PC-3 (cell line): ENCODE data around the gene SMOC2. TPM values are rescaled to one million over a fixed set of nuclear protein-coding genes. Genes with fewer than 3 reads are reported as not detected.
"Not testable (repeated sequence)": the region's sequence is repeated elsewhere in the genome, so short reads cannot be mapped to it uniquely, and the experiment has no call there.

Source experiments
- ATAC-seq: fragments of 200-7000 bp; cut with Tn5 transposase; 2 replicates; pipeline ENCODE4 v1.9.1; 2020; ENCODE audit warnings: mild to moderate bottlenecking, moderate library complexity
- BruUV-seq: library from RNA; stranded (reverse); fragments of 400-500 nt; replicated peaks from 2 replicates; lab custom pipeline; 2021; lab: Mats Ljungman, UMichigan
- CTCF ChIA-PET: fragments of 300-600 bp; sonication (Branson Sonifier 250); formaldehyde crosslinking; loops from one replicate; lab custom pipeline; 2022; ENCODE audit warnings: antibody characterized with exemption; lab: Charles Lee
- POLR2A ChIA-PET: fragments of 300-600 bp; sonication (Branson Sonifier 250); formaldehyde crosslinking; loops from one replicate; lab custom pipeline; 2022; ENCODE audit warnings: antibody characterized with exemption; ENCODE audit not compliant: unreplicated experiment; lab: Charles Lee
- DNase-seq: peaks from one replicate; pipeline ENCODE4 v3.0.0-alpha.2; 2015
- H2AFZ ChIP-seq: fragments of 300-600 bp; sonication (generic); 2 replicates; pipeline ENCODE4 v1.6.0; 2016; ENCODE audit warnings: antibody characterized with exemption, low read length
- H3F3A ChIP-seq: fragments of 300-600 bp; sonication (generic); one replicate; pipeline ENCODE4 v1.6.0; 2017; ENCODE audit warnings: antibody characterized with exemption, low read length, control low read depth, mild to moderate bottlenecking; ENCODE audit not compliant: unreplicated experiment
- H3K27ac ChIP-seq: fragments of 300-600 bp; sonication (generic); 2 replicates; pipeline ENCODE4 v1.5.1; 2016; ENCODE audit warnings: mild to moderate bottlenecking, low read length
- H3K27me3 ChIP-seq: fragments of 300-600 bp; sonication (generic); 2 replicates; pipeline ENCODE4 v1.6.1; 2016; ENCODE audit warnings: low read length, mixed read lengths
- H3K36me3 ChIP-seq: fragments of 300-600 bp; sonication (generic); 2 replicates; pipeline ENCODE4 v1.6.1; 2016; ENCODE audit warnings: low read depth, mixed run types, low read length, mixed read lengths
- H3K4me1 ChIP-seq: fragments of 300-600 bp; sonication (generic); 2 replicates; pipeline ENCODE4 v1.5.1; 2016; ENCODE audit warnings: low read length; ENCODE audit not compliant: insufficient read depth
- H3K4me2 ChIP-seq: fragments of 300-600 bp; sonication (generic); 2 replicates; pipeline ENCODE4 v1.6.0; 2016; ENCODE audit warnings: low read length
- H3K4me3 ChIP-seq: fragments of 300-600 bp; sonication (generic); 2 replicates; pipeline ENCODE4 v1.5.1; 2016; ENCODE audit warnings: mild to moderate bottlenecking, low read length, mixed read lengths
- H3K79me2 ChIP-seq: fragments of 300-600 bp; sonication (generic); 2 replicates; pipeline ENCODE4 v1.6.1; 2017; ENCODE audit warnings: low read length, mixed read lengths
- H3K9ac ChIP-seq: fragments of 300-600 bp; sonication (generic); 2 replicates; pipeline ENCODE4 v1.6.0; 2016; ENCODE audit warnings: mild to moderate bottlenecking, low read length
- H3K9me2 ChIP-seq: fragments of 300-600 bp; sonication (generic); replicated peaks from 2 replicates; pipeline ENCODE4 v1.6.1; 2016; ENCODE audit warnings: mixed run types, low read length, mixed read lengths
- H3K9me3 ChIP-seq: fragments of 300-600 bp; sonication (generic); 2 replicates; pipeline ENCODE4 v1.6.1; 2016; ENCODE audit warnings: low read length, mixed read lengths
- H4K20me1 ChIP-seq: fragments of 300-600 bp; sonication (generic); 2 replicates; pipeline ENCODE4 v1.6.1; 2016; ENCODE audit warnings: low read length, mixed read lengths
- EZH2 ChIP-seq: fragments of 300-600 bp; sonication (generic); IDR thresholded peaks from one replicate; pipeline ENCODE4 v1.6.1; 2017; ENCODE audit warnings: antibody characterized with exemption, mild to moderate bottlenecking, low read length; ENCODE audit not compliant: unreplicated experiment
- EZH2phosphoT487 ChIP-seq: fragments of 300-600 bp; sonication (generic); IDR thresholded peaks from 2 replicates; pipeline ENCODE4 v1.6.1; 2018; ENCODE audit warnings: mild to moderate bottlenecking, antibody characterized with exemption, low read length, borderline replicate concordance
- intact Hi-C: fragments of 100-400 bp; cut with micrococcal nuclease; formaldehyde crosslinking; loops from 2 replicates; pipeline ENCODE4 v1.9.0; 2023
- total RNA-seq: library from RNA; depleted of rRNA; stranded (reverse); fragments of >200 nt; gene quantifications from 2 replicates; pipeline ENCODE4 v1.2.3, GENCODE V29; 2014
- TF ChIP-seq, protein P1 (sequence below): fragments of 300-600 bp; sonication (generic); conservative IDR thresholded peaks from 2 replicates; pipeline ENCODE4 v1.5.1; 2017; ENCODE audit warnings: antibody characterized with exemption, low read depth, mild to moderate bottlenecking, low read length

The SMOC2 gene
- total RNA-seq, 1 experiment from 2014 or later: not detected

DNA sequence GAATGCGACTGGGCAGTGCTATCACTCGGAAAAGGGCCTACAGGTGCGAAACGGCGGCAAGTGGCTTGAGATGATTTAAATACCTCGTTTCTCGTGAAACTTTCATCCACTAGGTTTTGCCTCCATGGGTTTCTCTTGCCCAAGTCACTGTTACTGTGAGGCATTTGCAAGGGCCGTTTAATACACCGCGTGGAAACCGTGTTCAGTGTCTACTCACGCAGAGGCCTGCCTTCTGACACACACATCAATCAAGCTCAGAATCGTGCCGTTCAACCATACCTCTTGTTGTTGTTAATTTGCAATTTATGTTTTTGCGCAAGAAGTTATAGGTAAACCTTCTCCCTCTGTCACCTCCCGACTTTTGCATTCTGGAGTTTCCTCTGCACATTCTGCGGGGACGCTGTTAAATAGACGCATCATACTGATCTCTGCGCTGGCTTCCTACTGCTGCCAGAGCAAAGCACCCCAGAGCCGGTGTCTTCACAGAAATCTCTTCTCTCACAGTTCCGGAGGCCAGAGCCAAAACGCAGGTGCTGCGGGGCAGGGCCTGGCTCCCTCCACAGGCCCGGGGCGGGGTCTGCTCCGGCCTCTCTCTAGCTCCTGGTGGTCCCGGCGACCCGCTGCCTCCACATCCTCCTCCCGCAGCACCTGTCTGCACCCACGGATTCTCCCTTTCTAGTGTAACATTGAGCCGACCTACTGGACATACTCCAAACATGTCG is 251.4 kb downstream of the SMOC2 start:
- H4K20me1 ChIP-seq: no peaks in the 10 kb centered on the region
- no peak overlapping the region for H2AFZ ChIP-seq
- CTCF ChIA-PET: no interaction called here
- no peaks in the 10 kb centered on the region for H3K9me3 ChIP-seq
- DNase-seq: no peak
- no peaks in the 10 kb centered on the region for H3K36me3 ChIP-seq
- H3K27ac ChIP-seq: no peak overlapping the region
- no TSS peak for BruUV-seq
- POLR2A ChIA-PET: no interaction called here
- H3F3A ChIP-seq: no peaks in the 10 kb centered on the region
- intact Hi-C loops: no loop called here
- TF ChIP-seq, protein P1, sequence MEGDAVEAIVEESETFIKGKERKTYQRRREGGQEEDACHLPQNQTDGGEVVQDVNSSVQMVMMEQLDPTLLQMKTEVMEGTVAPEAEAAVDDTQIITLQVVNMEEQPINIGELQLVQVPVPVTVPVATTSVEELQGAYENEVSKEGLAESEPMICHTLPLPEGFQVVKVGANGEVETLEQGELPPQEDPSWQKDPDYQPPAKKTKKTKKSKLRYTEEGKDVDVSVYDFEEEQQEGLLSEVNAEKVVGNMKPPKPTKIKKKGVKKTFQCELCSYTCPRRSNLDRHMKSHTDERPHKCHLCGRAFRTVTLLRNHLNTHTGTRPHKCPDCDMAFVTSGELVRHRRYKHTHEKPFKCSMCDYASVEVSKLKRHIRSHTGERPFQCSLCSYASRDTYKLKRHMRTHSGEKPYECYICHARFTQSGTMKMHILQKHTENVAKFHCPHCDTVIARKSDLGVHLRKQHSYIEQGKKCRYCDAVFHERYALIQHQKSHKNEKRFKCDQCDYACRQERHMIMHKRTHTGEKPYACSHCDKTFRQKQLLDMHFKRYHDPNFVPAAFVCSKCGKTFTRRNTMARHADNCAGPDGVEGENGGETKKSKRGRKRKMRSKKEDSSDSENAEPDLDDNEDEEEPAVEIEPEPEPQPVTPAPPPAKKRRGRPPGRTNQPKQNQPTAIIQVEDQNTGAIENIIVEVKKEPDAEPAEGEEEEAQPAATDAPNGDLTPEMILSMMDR: no peak
- TF ChIP-seq EZH2phosphoT487 (no peak), EZH2 (no peak)
- H3K79me2 ChIP-seq: no peaks in the 10 kb centered on the region
- H3K9me2 ChIP-seq: no peaks in the 10 kb centered on the region
- H3K4me2 ChIP-seq: no peak overlapping the region
- peaks cover 7% of the 10 kb centered on the region for H3K27me3 ChIP-seq
- H3K4me1 ChIP-seq: no peaks in the 10 kb centered on the region
- no peak overlapping the region for H3K9ac ChIP-seq
- ATAC-seq: no peak
- H3K4me3 ChIP-seq: no peak overlapping the region

DNA sequence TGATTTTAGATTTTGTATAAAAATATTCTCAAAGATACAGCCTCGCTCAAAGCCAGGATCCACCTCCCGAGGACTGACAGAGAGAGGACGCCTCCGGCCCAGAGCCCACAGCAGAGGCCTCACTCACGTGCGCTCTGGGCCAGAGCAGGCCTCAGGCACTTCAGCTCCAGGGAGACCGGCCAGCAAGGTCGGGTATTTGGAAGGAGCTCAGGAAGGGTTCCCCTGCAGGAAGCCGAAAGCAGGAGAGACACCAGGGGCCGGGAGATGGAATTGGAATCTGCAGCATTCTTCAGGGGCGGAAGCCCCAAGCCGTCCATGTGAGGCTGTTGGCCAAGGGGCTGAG is 251.9 kb downstream of the SMOC2 start:
- H3K79me2 ChIP-seq, H3K27ac ChIP-seq, intact Hi-C loops, BruUV-seq, H3K27me3 ChIP-seq, H3K36me3 ChIP-seq, H3K9me2 ChIP-seq, H3K4me1 ChIP-seq, H2AFZ ChIP-seq, H3K9ac ChIP-seq, H3K9me3 ChIP-seq, H3K4me3 ChIP-seq, POLR2A ChIA-PET, DNase-seq, CTCF ChIA-PET, ATAC-seq, H4K20me1 ChIP-seq, H3F3A ChIP-seq, H3K4me2 ChIP-seq: not testable (repeated sequence)

DNA sequence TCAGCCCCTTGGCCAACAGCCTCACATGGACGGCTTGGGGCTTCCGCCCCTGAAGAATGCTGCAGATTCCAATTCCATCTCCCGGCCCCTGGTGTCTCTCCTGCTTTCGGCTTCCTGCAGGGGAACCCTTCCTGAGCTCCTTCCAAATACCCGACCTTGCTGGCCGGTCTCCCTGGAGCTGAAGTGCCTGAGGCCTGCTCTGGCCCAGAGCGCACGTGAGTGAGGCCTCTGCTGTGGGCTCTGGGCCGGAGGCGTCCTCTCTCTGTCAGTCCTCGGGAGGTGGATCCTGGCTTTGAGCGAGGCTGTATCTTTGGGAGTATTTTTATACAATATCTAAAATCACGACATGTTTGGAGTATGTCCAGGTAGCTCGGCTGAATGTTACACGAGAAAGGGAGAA is 253.8 kb downstream of the SMOC2 start:
- CTCF ChIA-PET, H3K79me2 ChIP-seq: not testable (repeated sequence)

DNA sequence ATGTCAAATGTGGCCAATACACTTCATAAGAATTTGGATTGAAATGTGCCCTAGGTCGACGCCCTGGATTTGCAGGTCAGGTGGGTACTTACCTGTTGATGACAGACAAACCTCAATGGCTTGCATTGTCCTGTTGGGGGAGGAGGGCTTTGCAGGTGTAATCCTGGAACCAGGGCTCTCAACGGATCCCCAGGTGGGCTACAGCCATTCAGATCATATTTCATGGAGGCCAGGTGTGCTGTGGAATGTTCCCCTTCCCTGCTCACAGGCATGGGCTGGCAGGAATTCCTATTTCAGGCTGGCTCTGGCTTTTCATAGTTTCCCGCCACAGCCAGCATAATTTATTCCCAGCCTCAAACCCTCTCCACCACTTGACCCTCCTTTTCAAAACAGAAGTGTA is 254.7 kb downstream of the SMOC2 start:
- BruUV-seq: no TSS peak
- CTCF ChIA-PET: no interaction called here
- peaks cover 7% of the 10 kb centered on the region for H3K27me3 ChIP-seq
- H2AFZ ChIP-seq: no peak overlapping the region
- no peaks in the 10 kb centered on the region for H3F3A ChIP-seq
- no peaks in the 10 kb centered on the region for H4K20me1 ChIP-seq
- H3K4me1 ChIP-seq: no peaks in the 10 kb centered on the region
- no peak overlapping the region for H3K4me3 ChIP-seq
- POLR2A ChIA-PET: no interaction called here
- no peak for TF ChIP-seq EZH2
- TF ChIP-seq EZH2phosphoT487: no peak
- TF ChIP-seq, protein P1: no peak
- H3K36me3 ChIP-seq: no peaks in the 10 kb centered on the region
- no peaks in the 10 kb centered on the region for H3K79me2 ChIP-seq
- H3K4me2 ChIP-seq: no peak overlapping the region
- intact Hi-C loops: no loop called here
- no peaks in the 10 kb centered on the region for H3K9me3 ChIP-seq
- DNase-seq: no peak
- ATAC-seq: no peak
- H3K27ac ChIP-seq: no peak overlapping the region
- H3K9ac ChIP-seq: no peak overlapping the region
- no peaks in the 10 kb centered on the region for H3K9me2 ChIP-seq

More for the DNA sequence above, 253.8 kb downstream of the SMOC2 start:
- intact Hi-C loops, H3K4me3 ChIP-seq, H3K9me3 ChIP-seq, H3K9ac ChIP-seq, H3F3A ChIP-seq, H4K20me1 ChIP-seq, BruUV-seq, H3K9me2 ChIP-seq, H3K27me3 ChIP-seq, DNase-seq, H3K36me3 ChIP-seq, H3K4me1 ChIP-seq, ATAC-seq, H3K4me2 ChIP-seq, POLR2A ChIA-PET, H2AFZ ChIP-seq, H3K27ac ChIP-seq: not testable (repeated sequence)
